B cell (primary cell): ENCODE data around the gene CDHR2. TPM values are rescaled to one million over a fixed set of nuclear protein-coding genes. Genes with fewer than 3 reads are reported as not detected.

ENCODE experiments used
- ATAC-seq: fragments of 200-7000 bp; cut with Tn5 transposase; one replicate; pipeline ENCODE4 v1.10.0; 2021; ENCODE audit warnings: low read depth, mild to moderate bottlenecking, moderate number of reproducible peaks, moderate library complexity
- CTCF ChIA-PET: fragments of 350-600 bp; sonication (Branson Sonifier 250); formaldehyde crosslinking; loops from one replicate; lab custom pipeline; 2021; ENCODE audit warnings: antibody characterized with exemption, inconsistent platforms; lab: Charles Lee
- POLR2A ChIA-PET: fragments of 350-600 bp; sonication (Branson Sonifier 250); formaldehyde crosslinking; loops from one replicate; lab custom pipeline; 2021; ENCODE audit warnings: antibody characterized with exemption; lab: Charles Lee
- DNase-seq: peaks from one replicate; pipeline ENCODE4 v3.0.0; 2013
- H2AFZ ChIP-seq: 2 replicates; pipeline ENCODE4 v1.6.1; 2012; ENCODE audit warnings: mild to moderate bottlenecking, low read depth, low read length; ENCODE audit not compliant: insufficient read depth, poor library complexity, severe bottlenecking
- H3K27ac ChIP-seq, 2 donors: 1 replicate in 1 of 2; 2 replicates in 1 of 2; pipeline ENCODE4 v1.5.1; 2012 to 2013; ENCODE audit warnings: low read length in 2 of 2, mild to moderate bottlenecking in 2 of 2, moderate library complexity in 1 of 2
- H3K27me3 ChIP-seq, 4 experiments: fragments of 200-600 bp in 1 of 4; sonication (generic) in 1 of 4; replicated peaks in 1 of 4; 1 replicate in 2 of 4; 2 replicates in 2 of 4; pipeline versions ENCODE4 v1.6.1 to v1.7.0; 2013 to 2016; ENCODE audit warnings: low read length in 3 of 4, mild to moderate bottlenecking in 2 of 4, mixed read lengths in 1 of 4, moderate library complexity in 1 of 4; ENCODE audit not compliant: insufficient read depth in 4 of 4, control insufficient read depth in 3 of 4; ENCODE audit errors: control extremely low read depth in 1 of 4
- H3K36me3 ChIP-seq, 2 experiments: replicated peaks in 1 of 2; 1 replicate in 1 of 2; 2 replicates in 1 of 2; pipeline versions ENCODE4 v1.6.1 to v1.7.1; 2013; ENCODE audit warnings: low read length in 1 of 2; ENCODE audit not compliant: insufficient read depth in 2 of 2, control insufficient read depth in 1 of 2; ENCODE audit errors: control extremely low read depth in 1 of 2, extremely low read depth in 1 of 2
- H3K4me1 ChIP-seq, 2 donors: fragments of 200-600 bp in 1 of 2; sonication (generic) in 1 of 2; 1 replicate in 1 of 2; 2 replicates in 1 of 2; pipeline versions ENCODE4 v1.5.1 to v1.6.1; 2013 to 2017; ENCODE audit warnings: low read length in 2 of 2; ENCODE audit not compliant: control insufficient read depth in 2 of 2, insufficient read depth in 2 of 2
- H3K4me2 ChIP-seq: replicated peaks from 2 replicates; pipeline ENCODE3; 2012; ENCODE audit warnings: mild to moderate bottlenecking, low read depth, low read length; ENCODE audit not compliant: poor library complexity, severe bottlenecking
- H3K4me3 ChIP-seq, 5 experiments: fragments of 200-600 bp in 1 of 5; sonication (generic) in 1 of 5; 1 replicate in 3 of 5; 2 replicates in 2 of 5; pipeline versions ENCODE4 v1.5.1 to v1.7.0; 2011 to 2016; ENCODE audit warnings: low read length in 4 of 5, mild to moderate bottlenecking in 4 of 5, low read depth in 2 of 5, control low read depth in 1 of 5, moderate library complexity in 1 of 5; ENCODE audit not compliant: insufficient read depth in 1 of 5; ENCODE audit errors: control extremely low read depth in 1 of 5, extremely low read depth in 1 of 5
- H3K79me2 ChIP-seq: fragments of 200-600 bp; sonication (generic); one replicate; pipeline ENCODE4 v1.6.0; 2016; ENCODE audit warnings: low read length; ENCODE audit not compliant: control insufficient read depth, insufficient read depth
- H3K9ac ChIP-seq: fragments of 200-600 bp; sonication (generic); 2 replicates; pipeline ENCODE4 v1.6.1; 2017; ENCODE audit warnings: mild to moderate bottlenecking, low read length, moderate library complexity
- H3K9me3 ChIP-seq, 3 donors: one replicate each; pipeline versions ENCODE4 v1.6.1 to v1.7.1; 2013; ENCODE audit warnings: low read length in 2 of 3; ENCODE audit not compliant: control insufficient read depth in 2 of 3, insufficient read depth in 1 of 3; ENCODE audit errors: control extremely low read depth in 1 of 3
- H4K20me1 ChIP-seq: 2 replicates; pipeline ENCODE4 v1.6.0; 2012; ENCODE audit warnings: mild to moderate bottlenecking, low read length; ENCODE audit not compliant: insufficient read depth, control insufficient read depth, poor library complexity, severe bottlenecking
- H3K27ac Mint-ChIP-seq: one replicate; pipeline ENCODE4 v1.8.0; 2021; ENCODE audit warnings: mixed read lengths
- H3K27me3 Mint-ChIP-seq: one replicate; pipeline ENCODE4 v1.8.0; 2021; ENCODE audit warnings: mixed read lengths
- H3K4me1 Mint-ChIP-seq: one replicate; pipeline ENCODE4 v1.8.0; 2021; ENCODE audit warnings: mixed read lengths
- H3K4me3 Mint-ChIP-seq: one replicate; pipeline ENCODE4 v1.8.0; 2021; ENCODE audit warnings: mixed read lengths
- H3K9me3 Mint-ChIP-seq: one replicate; pipeline ENCODE4 v1.8.0; 2022; ENCODE audit warnings: mixed read lengths; ENCODE audit not compliant: insufficient read depth
- EZH2 ChIP-seq: IDR thresholded peaks from 2 replicates; pipeline ENCODE4 v1.6.1; 2012; ENCODE audit warnings: borderline replicate concordance, low read depth, mild to moderate bottlenecking, moderate library complexity, low read length; ENCODE audit not compliant: insufficient read depth, poor library complexity, severe bottlenecking
- WGBS: methylation state at CpG from one replicate; pipeline ENCODE4 v1.1.5; 2013; ENCODE audit warnings: missing lambda C conversion rate; ENCODE audit not compliant: insufficient coverage; 5-methylcytosine and 5-hydroxymethylcytosine counted together
- intact Hi-C: fragments of 100-400 bp; cut with micrococcal nuclease; formaldehyde crosslinking; loops from one replicate; pipeline ENCODE4 v1.10.0; 2022
- polyA plus RNA-seq: library from polyadenylated mRNA; depleted of rRNA; stranded (reverse); fragments of >200 nt; gene quantifications from 2 replicates; pipeline ENCODE4 v1.2.3, GENCODE V29; 2012
- total RNA-seq, 2 donors: library from RNA; stranded (reverse); fragments of 120-200 nt in 1 of 2; gene quantifications; 1 replicate in 1 of 2; 2 replicates in 1 of 2; pipeline versions ENCODE4 v1.2.3 to v1.2.4, GENCODE V29; 2013 to 2022
- TF ChIP-seq, protein P1 (sequence below): fragments of 200-600 bp; IDR thresholded peaks from one replicate; pipeline ENCODE4 v1.8.0; 2022; ENCODE audit warnings: antibody characterized with exemption, mild to moderate bottlenecking

Gene CDHR2
- total and polyA plus RNA-seq, 2 donors (not counting 1 experiment from before 2014, with no cell fraction given), result 0.25 to 1.7 TPM

DNA sequence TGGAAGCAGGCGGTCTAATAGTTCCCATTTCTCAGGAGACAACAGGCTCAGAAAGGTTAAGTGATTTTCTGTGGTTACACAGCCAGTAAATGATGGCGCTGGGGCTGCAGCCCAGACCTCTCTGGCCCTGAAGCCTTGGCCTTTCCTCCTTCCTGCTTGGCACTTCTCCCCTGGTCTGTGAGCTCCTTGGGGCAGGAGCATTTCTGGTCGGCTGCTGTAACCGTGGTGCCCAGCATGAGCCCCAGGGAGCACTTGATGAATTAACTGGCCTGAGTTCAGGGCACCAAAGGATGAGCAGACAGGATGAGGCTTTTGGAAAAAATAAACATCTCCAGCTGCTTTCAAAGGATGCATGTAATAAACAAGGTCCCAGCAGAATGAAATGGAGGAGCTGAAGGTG lies 30.2 kb downstream of the CDHR2 start:
- ChIA-PET CTCF (interaction anchor here (1.0 to 2.9 kb wide), 6 partner anchors 17 to 850 kb away, joined by 3 to 12 read pairs (median 4); partner anchors contain the start of gene CLTB), POLR2A (no interaction called here)
- Mint-ChIP-seq H3K27ac (no peak overlapping the region), H3K27me3 (no peaks in the 10 kb centered on the region), H3K4me3 (no peak overlapping the region), H3K9me3 (no peaks in the 10 kb centered on the region), H3K4me1 (peaks cover 2% of the 10 kb centered on the region)
- Histone ChIP-seq H3K27me3 (no peaks in the 10 kb centered on the region), H3K4me1 (peaks cover 0 to 3% of the 10 kb centered on the region in 2 donors), H3K9ac (no peak overlapping the region), H3K4me2 (no peak overlapping the region), H2AFZ (no peak overlapping the region), H3K36me3 (no peaks in the 10 kb centered on the region), H3K9me3 (peaks cover 0 to 10% (median under 1%) of the 10 kb centered on the region in 3 donors), H3K79me2 (no peaks in the 10 kb centered on the region), H3K27ac (no peak overlapping the region), H4K20me1 (no peaks in the 10 kb centered on the region), H3K4me3 (no peak overlapping the region)
- intact Hi-C loops, result no loop called here
- ATAC-seq (no peak), DNase-seq (no peak)
- TF ChIP-seq, protein P1, sequence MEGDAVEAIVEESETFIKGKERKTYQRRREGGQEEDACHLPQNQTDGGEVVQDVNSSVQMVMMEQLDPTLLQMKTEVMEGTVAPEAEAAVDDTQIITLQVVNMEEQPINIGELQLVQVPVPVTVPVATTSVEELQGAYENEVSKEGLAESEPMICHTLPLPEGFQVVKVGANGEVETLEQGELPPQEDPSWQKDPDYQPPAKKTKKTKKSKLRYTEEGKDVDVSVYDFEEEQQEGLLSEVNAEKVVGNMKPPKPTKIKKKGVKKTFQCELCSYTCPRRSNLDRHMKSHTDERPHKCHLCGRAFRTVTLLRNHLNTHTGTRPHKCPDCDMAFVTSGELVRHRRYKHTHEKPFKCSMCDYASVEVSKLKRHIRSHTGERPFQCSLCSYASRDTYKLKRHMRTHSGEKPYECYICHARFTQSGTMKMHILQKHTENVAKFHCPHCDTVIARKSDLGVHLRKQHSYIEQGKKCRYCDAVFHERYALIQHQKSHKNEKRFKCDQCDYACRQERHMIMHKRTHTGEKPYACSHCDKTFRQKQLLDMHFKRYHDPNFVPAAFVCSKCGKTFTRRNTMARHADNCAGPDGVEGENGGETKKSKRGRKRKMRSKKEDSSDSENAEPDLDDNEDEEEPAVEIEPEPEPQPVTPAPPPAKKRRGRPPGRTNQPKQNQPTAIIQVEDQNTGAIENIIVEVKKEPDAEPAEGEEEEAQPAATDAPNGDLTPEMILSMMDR, result no peak
- no peak for TF ChIP-seq EZH2
- 82% methylated on average over 4 of the region's 4 CpGs for WGBS

DNA sequence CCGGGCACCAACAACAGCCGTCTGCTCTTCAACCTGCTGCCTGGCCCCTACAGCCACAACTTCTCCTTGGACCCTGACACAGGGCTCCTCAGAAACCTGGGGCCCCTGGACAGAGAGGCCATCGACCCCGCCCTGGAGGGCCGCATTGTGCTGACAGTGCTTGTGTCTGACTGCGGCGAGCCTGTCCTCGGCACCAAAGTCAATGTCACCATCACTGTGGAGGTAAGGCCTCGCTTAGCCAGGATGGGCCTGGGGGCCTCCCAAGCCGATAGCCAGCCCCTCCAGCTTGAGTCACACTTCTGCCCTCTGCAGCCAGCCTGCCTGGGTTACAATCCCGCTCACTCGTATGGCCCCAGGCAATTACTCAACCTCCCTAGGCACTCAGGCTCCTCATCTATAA lies 32.2 kb downstream of the CDHR2 start:
- POLR2A ChIA-PET, result no interaction called here

More for the DNA sequence above, 32.2 kb downstream of the CDHR2 start:
- WGBS, result 94% methylated on average over 11 of the region's 12 CpGs
- ATAC-seq (no peak), DNase-seq (no peak)
- CTCF ChIA-PET, result no interaction called here
- Histone ChIP-seq H2AFZ (no peak overlapping the region), H3K9me3 (peaks cover 0 to 30% (median 16%) of the 10 kb centered on the region in 3 donors), H3K27me3 (no peaks in the 10 kb centered on the region), H3K79me2 (no peaks in the 10 kb centered on the region), H3K9ac (no peak overlapping the region), H3K27ac (no peak overlapping the region), H3K4me1 (peaks cover 0 to 3% of the 10 kb centered on the region in 2 donors), H4K20me1 (no peaks in the 10 kb centered on the region), H3K4me3 (no peak overlapping the region), H3K36me3 (no peaks in the 10 kb centered on the region), H3K4me2 (no peak overlapping the region)
- Mint-ChIP-seq H3K27me3 (no peaks in the 10 kb centered on the region), H3K27ac (no peak overlapping the region), H3K4me3 (no peak overlapping the region), H3K4me1 (peaks cover 2% of the 10 kb centered on the region), H3K9me3 (peaks cover 6% of the 10 kb centered on the region)
- intact Hi-C loops, result no loop called here
- TF ChIP-seq EZH2, result no peak
- TF ChIP-seq, protein P1, result no peak
